T47D (cell line): ENCODE results near the gene SLC38A11.

Source experiments
- DNase-seq, 2 experiments: peaks; one replicate each; pipeline versions ENCODE4 v3.0.0 to v3.0.0-alpha.2; 2011 to 2012; ENCODE audit warnings: low read depth in 1 of 2, low spot score in 1 of 2
- JUND ChIP-seq: IDR thresholded peaks from 2 replicates; pipeline ENCODE4 v1.6.1; 2012; ENCODE audit warnings: low read depth
- in situ Hi-C: cut with HindIII; loops from 2 replicates; pipeline ENCODE4 v1.10.0; 2016; ENCODE audit warnings: low sequenced_read_pairs, low pct_unique_long_range_greater_than_20kb

Gene SLC38A11

DNA sequence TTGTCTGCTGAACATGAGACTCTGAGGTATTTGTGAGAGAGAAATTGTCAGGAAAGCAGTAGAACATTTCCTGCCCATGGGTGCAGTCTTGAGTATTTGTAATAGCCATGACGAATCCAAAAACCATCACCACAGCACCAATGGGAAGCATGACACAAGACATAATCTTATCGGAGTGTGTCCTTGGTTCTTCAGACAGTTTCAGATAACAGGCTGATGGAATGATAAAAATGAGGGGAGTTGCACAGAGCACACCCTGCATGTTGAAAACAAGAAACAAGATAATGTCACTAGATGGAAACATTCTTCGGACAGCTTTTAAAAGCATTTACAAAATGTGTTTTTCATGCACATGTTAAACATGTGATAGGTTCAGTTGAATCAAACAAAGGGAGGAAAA, 56.9 kb downstream of the SLC38A11 start:
- no peak for DNase-seq
- TF ChIP-seq JUND: no peak
- in situ Hi-C loops: no loop called here

GRCh38 chr2:164897469-164898260, 57.7 kb downstream of the SLC38A11 start:
- no peak for DNase-seq
- no peak for TF ChIP-seq JUND
- in situ Hi-C loops: no loop called here

DNA sequence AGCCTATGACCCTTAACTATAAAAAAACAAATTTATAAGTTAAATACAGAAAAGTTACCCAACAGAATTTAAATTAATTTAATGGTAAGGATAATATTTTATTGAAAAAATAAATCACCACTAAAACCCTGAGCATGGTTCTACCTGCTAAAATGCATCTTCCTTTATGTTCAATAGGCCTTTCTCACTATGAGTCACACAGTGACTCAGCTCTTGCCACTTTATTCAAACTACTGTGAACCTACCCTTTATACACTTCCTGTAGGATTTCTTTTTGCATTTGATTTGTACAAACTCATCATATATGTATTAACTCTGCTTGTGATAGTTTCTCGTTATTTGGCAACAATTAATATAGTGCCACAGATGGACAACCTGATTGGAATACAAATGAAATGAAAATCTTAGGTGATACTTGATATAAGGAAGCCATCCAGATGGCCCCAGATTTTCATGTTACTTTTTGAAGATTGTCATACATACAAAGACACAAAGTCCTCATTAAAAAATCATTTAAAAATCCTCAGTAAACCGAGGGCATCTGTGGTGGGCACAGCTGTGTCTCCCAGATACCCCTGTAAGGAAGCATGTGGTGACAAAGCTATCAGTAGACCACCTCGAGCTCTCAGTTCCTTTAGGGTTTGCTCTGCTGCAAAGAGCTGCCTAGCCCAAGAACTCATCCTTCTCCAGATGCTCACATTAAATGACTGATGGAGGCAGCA, 58.5 kb downstream of the SLC38A11 start:
- TF ChIP-seq JUND: no peak
- in situ Hi-C loops: no loop called here
- no peak for DNase-seq

GRCh38 chr2:164896226-164896625, 59.1 kb downstream of the SLC38A11 start:
- TF ChIP-seq JUND: no peak
- in situ Hi-C loops: no loop called here
- no peak for DNase-seq

DNA sequence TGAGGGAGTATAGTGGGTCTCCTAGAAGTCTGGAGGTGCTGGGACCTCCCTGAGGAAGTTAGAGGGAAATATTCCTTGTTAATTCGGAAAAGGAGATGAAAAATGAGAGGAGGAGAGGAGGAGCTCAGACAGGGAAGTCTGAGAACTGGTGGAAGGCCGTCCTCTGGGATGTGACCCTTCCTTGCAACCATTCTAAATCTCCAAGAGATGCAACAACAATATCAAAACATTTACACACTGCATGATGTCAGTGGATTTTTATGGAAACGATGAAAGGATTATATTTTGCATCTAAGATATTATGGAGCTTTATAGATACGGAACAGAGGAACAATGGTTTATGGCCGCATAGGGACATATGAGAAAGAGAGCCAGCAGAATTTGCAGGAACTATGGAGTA, 63.9 kb downstream of the SLC38A11 start:
- DNase-seq: no peak
- in situ Hi-C loops: no loop called here
- no peak for TF ChIP-seq JUND

GRCh38 chr2:164890544-164890943, 64.8 kb downstream of the SLC38A11 start:
- no peak for TF ChIP-seq JUND
- no peak for DNase-seq

DNA sequence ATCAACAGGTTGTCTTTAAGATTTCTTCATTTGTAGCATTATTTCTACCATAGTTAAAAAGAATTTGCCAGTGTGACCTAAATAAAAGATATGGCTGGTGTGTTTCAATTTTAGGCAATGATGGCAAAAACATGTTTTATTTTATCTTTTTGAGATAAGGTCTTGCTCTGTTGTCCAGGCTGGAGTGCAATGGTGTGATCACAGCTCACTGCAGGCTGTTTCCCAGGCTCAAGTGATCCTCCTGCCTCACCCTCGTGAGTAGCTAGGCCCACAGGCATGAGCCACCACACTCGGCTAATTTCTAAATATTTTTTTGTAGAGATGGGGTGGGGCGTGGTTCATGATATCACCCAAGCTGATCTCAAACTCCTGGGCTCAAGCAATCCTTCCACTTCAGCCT, 66.7 kb downstream of the SLC38A11 start:
- in situ Hi-C loops: no loop called here
- TF ChIP-seq JUND: no peak
- no peak for DNase-seq

More at GRCh38 chr2:164890544-164890943, 64.8 kb downstream of the SLC38A11 start:
- in situ Hi-C loops: no loop called here

- no peak for DNase-seq
Observed at GRCh38 chr2:164887434-164888144, 67.7 kb downstream of the SLC38A11 start.

GRCh38 chr2:164882276-164882675, 73.0 kb downstream of the SLC38A11 start:
- TF ChIP-seq JUND: no peak
- in situ Hi-C loops: no loop called here
- no peak for DNase-seq

More at GRCh38 chr2:164887434-164888144, 67.7 kb downstream of the SLC38A11 start:
- TF ChIP-seq JUND: no peak
- in situ Hi-C loops: no loop called here

DNA sequence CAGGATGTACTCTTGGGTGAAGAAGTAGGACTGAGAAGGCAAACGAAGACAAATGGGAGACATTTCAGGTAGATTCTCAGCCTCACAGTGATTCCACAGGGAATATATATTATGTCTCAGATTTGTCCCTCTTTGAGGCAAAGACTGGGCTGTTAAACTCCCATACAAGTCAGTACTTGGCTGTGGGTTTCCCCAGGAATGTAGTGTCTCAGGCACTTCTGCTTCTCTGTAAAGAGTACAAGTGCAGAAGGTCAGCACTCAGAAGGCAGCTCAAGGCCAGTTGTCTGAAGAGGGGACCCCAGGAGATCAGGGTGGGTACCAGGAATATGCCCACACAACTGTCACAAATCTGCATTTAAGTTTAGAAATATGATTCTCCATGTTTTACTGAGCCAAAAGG, 73.8 kb downstream of the SLC38A11 start:
- in situ Hi-C loops: no loop called here
- TF ChIP-seq JUND: no peak

GRCh38 chr2:164879901-164880535, 75.3 kb downstream of the SLC38A11 start:
- TF ChIP-seq JUND: no peak
- in situ Hi-C loops: no loop called here
- DNase-seq: no peak

More for the DNA sequence above, 73.8 kb downstream of the SLC38A11 start:
- peak in 1 of 2 experiments; percentile 9 for DNase-seq

GRCh38 chr2:164877927-164878326, 77.4 kb downstream of the SLC38A11 start:
- in situ Hi-C loops: no loop called here
- no peak for DNase-seq
- no peak for TF ChIP-seq JUND
